Ovary (tissue), 3 donors: ENCODE results near the gene CRB2.

Experiments used
- CTCF ChIP-seq, 3 donors: fragments of 450-650 bp in 2 of 3; fragments of 200-600 bp in 1 of 3; IDR thresholded peaks; one replicate each; pipeline versions ENCODE4 v1.5.1 to v1.8.0; 2016 to 2022; ENCODE audit warnings: antibody characterized with exemption in 3 of 3, mild to moderate bottlenecking in 1 of 3
- EP300 ChIP-seq: sonication (generic); formaldehyde crosslinking; IDR thresholded peaks from one replicate; pipeline ENCODE4 v1.6.1; 2017; ENCODE audit warnings: antibody characterized with exemption
- POLR2A ChIP-seq: fragments of 450-650 bp; IDR thresholded peaks from one replicate; pipeline ENCODE4 v1.6.1; 2017; ENCODE audit warnings: antibody characterized with exemption, mild to moderate bottlenecking, moderate library complexity
- donor health status: DM: no; HTN: no; CAD: no.

GRCh38 chr9:123338710-123339665 lies 17.0 kb upstream of the CRB2 start:
- TF ChIP-seq POLR2A: no peak
- no peak for TF ChIP-seq CTCF (IDR thresholded peaks at IDR 0.05)
- no peak for TF ChIP-seq EP300
